ENCODE results near the gene RPTOR.

DNA sequence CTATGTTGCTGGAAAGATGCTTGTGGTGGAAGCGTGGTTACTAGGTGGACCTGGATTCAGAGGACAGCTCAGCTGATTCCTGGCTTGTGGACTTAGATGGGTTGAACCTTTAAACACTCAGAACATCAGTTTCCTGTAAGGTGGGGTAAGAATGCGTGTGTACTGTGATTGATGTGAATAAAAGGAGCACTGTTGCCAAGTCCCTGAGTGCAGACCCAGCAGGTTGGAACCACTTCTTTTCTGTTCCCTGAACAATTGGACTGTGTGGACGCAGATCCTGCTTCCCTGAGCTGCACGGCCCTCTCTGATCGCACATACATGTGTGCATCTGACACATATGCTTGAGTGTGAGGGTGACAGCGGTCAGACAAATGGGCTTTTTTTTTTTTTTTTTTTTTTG, 37.5 kb downstream of the RPTOR start:
- no peak for TF ChIP-seq CTCF (IDR thresholded peaks at IDR 0.05; ENCODE audit: poor library complexity, severe bottlenecking)
- no peak for TF ChIP-seq EP300 (conservative IDR thresholded peaks at IDR 0.05; ENCODE audit: poor library complexity, severe bottlenecking)
- TF ChIP-seq POLR2AphosphoS5 (IDR thresholded peaks at IDR 0.05) = no peak
- no peak for TF ChIP-seq MXI1 (conservative IDR thresholded peaks at IDR 0.05; ENCODE audit: poor library complexity, severe bottlenecking)
- no peak for TF ChIP-seq RAD21 (conservative IDR thresholded peaks at IDR 0.05)
- no peak for TF ChIP-seq EZH2 (IDR thresholded peaks at IDR 0.05; ENCODE audit: borderline replicate concordance, insufficient read depth, low read length, poor library complexity, severe bottlenecking)
- TF ChIP-seq, protein P1, sequence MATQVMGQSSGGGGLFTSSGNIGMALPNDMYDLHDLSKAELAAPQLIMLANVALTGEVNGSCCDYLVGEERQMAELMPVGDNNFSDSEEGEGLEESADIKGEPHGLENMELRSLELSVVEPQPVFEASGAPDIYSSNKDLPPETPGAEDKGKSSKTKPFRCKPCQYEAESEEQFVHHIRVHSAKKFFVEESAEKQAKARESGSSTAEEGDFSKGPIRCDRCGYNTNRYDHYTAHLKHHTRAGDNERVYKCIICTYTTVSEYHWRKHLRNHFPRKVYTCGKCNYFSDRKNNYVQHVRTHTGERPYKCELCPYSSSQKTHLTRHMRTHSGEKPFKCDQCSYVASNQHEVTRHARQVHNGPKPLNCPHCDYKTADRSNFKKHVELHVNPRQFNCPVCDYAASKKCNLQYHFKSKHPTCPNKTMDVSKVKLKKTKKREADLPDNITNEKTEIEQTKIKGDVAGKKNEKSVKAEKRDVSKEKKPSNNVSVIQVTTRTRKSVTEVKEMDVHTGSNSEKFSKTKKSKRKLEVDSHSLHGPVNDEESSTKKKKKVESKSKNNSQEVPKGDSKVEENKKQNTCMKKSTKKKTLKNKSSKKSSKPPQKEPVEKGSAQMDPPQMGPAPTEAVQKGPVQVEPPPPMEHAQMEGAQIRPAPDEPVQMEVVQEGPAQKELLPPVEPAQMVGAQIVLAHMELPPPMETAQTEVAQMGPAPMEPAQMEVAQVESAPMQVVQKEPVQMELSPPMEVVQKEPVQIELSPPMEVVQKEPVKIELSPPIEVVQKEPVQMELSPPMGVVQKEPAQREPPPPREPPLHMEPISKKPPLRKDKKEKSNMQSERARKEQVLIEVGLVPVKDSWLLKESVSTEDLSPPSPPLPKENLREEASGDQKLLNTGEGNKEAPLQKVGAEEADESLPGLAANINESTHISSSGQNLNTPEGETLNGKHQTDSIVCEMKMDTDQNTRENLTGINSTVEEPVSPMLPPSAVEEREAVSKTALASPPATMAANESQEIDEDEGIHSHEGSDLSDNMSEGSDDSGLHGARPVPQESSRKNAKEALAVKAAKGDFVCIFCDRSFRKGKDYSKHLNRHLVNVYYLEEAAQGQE (IDR thresholded peaks at IDR 0.05; ENCODE audit: borderline replicate concordance) = no peak
